K562 (cell line): ENCODE data around the gene EYA2. TPM values are rescaled to one million over a fixed set of nuclear protein-coding genes. Genes with fewer than 3 reads are reported as not detected.

Experiments used
- AFF4 ChIP-seq: sonication (generic); formaldehyde crosslinking; IDR thresholded peaks from 2 replicates; pipeline ENCODE4 v1.8.0; 2023; ENCODE audit warnings: mild to moderate bottlenecking, missing genetic modification reagents
- CBX8 ChIP-seq: fragments of 200-600 bp; sonication (generic); IDR thresholded peaks from 2 replicates; pipeline ENCODE4 v1.6.1; 2012; ENCODE audit warnings: borderline replicate concordance, mixed run types, low read depth, mild to moderate bottlenecking, moderate library complexity, mixed read lengths, low read length, control low read depth, inconsistent platforms; ENCODE audit not compliant: poor library complexity, severe bottlenecking; ENCODE audit errors: extremely low read depth
- CREM ChIP-seq: IDR thresholded peaks from 2 replicates; pipeline ENCODE4 v1.6.1; 2014; ENCODE audit warnings: antibody characterized with exemption, low read depth
- ESRRA ChIP-seq: fragments of 450-650 bp; IDR thresholded peaks from 2 replicates; pipeline ENCODE4 v1.6.1; 2014; ENCODE audit warnings: low read depth, mild to moderate bottlenecking, moderate library complexity, borderline replicate concordance
- FOXJ3 ChIP-seq: sonication (generic); formaldehyde crosslinking; IDR thresholded peaks from 2 replicates; pipeline ENCODE4 v1.4.0; 2020; ENCODE audit warnings: mild to moderate bottlenecking, missing genetic modification reagents
- FOXK2 ChIP-seq, 2 experiments: fragments of 450-650 bp; IDR thresholded peaks in 1 of 2; conservative IDR thresholded peaks in 1 of 2; 2 replicates each; pipeline ENCODE4 v1.6.1; 2016; ENCODE audit warnings: low read depth in 2 of 2, mild to moderate bottlenecking in 1 of 2
- HDAC2 ChIP-seq: fragments of 450-650 bp; IDR thresholded peaks from 2 replicates; pipeline ENCODE4 v1.6.1; 2016; ENCODE audit warnings: mild to moderate bottlenecking
- HEY1 ChIP-seq: fragments of 250-450 bp; sonication (Bioruptor Pico); IDR thresholded peaks from 2 replicates; pipeline ENCODE4 v1.5.0; 2020; ENCODE audit warnings: mild to moderate bottlenecking, moderate library complexity, borderline replicate concordance
- IFI16 ChIP-seq: fragments of 250-450 bp; sonication (Bioruptor Pico); IDR thresholded peaks from 2 replicates; pipeline ENCODE4 v2.1.2; 2022; ENCODE audit warnings: mild to moderate bottlenecking, inconsistent platforms
- JUND ChIP-seq, 2 experiments: IDR thresholded peaks; 2 replicates in 1 of 2; 3 replicates in 1 of 2; pipeline ENCODE4 v1.6.1; 2011; ENCODE audit warnings: borderline replicate concordance in 2 of 2, low read depth in 2 of 2, low read length in 2 of 2, improper control_type of control experiment in 1 of 2, missing biosample characterization in 1 of 2, missing genetic modification characterization in 1 of 2, missing genetic modification reagents in 1 of 2
- MCM3 ChIP-seq: fragments of 450-650 bp; IDR thresholded peaks from 2 replicates; pipeline ENCODE4 v1.6.1; 2016
- MIER1 ChIP-seq: fragments of 450-650 bp; IDR thresholded peaks from 2 replicates; pipeline ENCODE4 v1.6.1; 2016; ENCODE audit warnings: antibody characterized with exemption, mild to moderate bottlenecking, low read depth
- MTA3 ChIP-seq: fragments of 450-650 bp; formaldehyde crosslinking; IDR thresholded peaks from 2 replicates; pipeline ENCODE4 v1.6.1; 2017; ENCODE audit warnings: mild to moderate bottlenecking, borderline replicate concordance
- RBFOX2 ChIP-seq: fragments of 200-400 bp; formaldehyde crosslinking; IDR thresholded peaks from 2 replicates; pipeline ENCODE4 v1.6.1; 2017; ENCODE audit warnings: low read depth, mild to moderate bottlenecking, low read length, moderate library complexity
- RBM15 ChIP-seq: fragments of 200-400 bp; formaldehyde crosslinking; IDR thresholded peaks from 2 replicates; pipeline ENCODE4 v1.6.1; 2018; ENCODE audit warnings: mild to moderate bottlenecking, low read length, moderate library complexity; ENCODE audit not compliant: insufficient read depth
- SMAD4 ChIP-seq: fragments of 250-450 bp; sonication (Bioruptor Pico); conservative IDR thresholded peaks from 2 replicates; pipeline ENCODE4 v1.8.0; 2021; ENCODE audit warnings: inconsistent platforms, mild to moderate bottlenecking, moderate library complexity
- ZNF354B ChIP-seq: fragments of 250-450 bp; sonication (Bioruptor Pico); IDR thresholded peaks from 2 replicates; pipeline ENCODE4 v1.4.0; 2020
- ZNF398 ChIP-seq: fragments of 250-450 bp; sonication (Bioruptor Pico); IDR thresholded peaks from 2 replicates; pipeline ENCODE4 v1.8.0; 2021; ENCODE audit warnings: moderate library complexity, mild to moderate bottlenecking, inconsistent platforms
- ZNF445 ChIP-seq: fragments of 250-450 bp; sonication (Bioruptor Pico); IDR thresholded peaks from 2 replicates; pipeline ENCODE4 v1.4.0; 2020; ENCODE audit warnings: low read depth, mild to moderate bottlenecking, moderate library complexity
- polyA plus RNA-seq, 8 experiments: library from polyadenylated mRNA; depleted of rRNA in 4 of 8; stranded (reverse) in 5 of 8; unstranded in 3 of 8; fragments of >200 nt; fragmentation: Nextera tagmentation in 2 of 8; fragmentation: Illumina TruSeq in 1 of 8; extraction: Ambion mirVana in 2 of 8; extraction: Trizol in 1 of 8; gene quantifications; 2 replicates each; pipeline versions ENCODE4 v1.2.1 to v1.2.3, GENCODE V29; 2011 to 2014; ENCODE audit warnings: inconsistent platforms in 1 of 8, missing spikeins in 1 of 8
- total RNA-seq, 7 experiments: library from RNA; depleted of rRNA in 6 of 7; stranded (reverse); fragments of >200 nt in 6 of 7; fragmentation: Illumina TruSeq in 2 of 7; extraction: Trizol in 2 of 7; gene quantifications; 2 replicates each; pipeline versions ENCODE4 v1.2.1 to v1.2.3, GENCODE V29; 2011 to 2021; ENCODE audit warnings: low replicate concordance in 1 of 7

The EYA2 gene
- total and polyA plus RNA-seq, 9 of the 15 experiments (the other 6 are each of a cell fraction or from before 2014, with no cell fraction given), result 0.03 TPM; not detected in 8

GRCh38 chr20:47196091-47197081 is 301.7 kb downstream of the EYA2 start (continued):
- TF ChIP-seq MTA3 (0 out of 2 replicates have a peak, but pooled peaks have one; percentile 45), SMAD4 (CRISPR knock-in tag) (peak; percentile 37; the same call in 1 of the 2 replicates), JUND (IDR thresholded peaks at IDR 0.05; ENCODE audit: borderline replicate concordance, low read depth, low read length) (peak; percentile 57), JUND (tag; IDR thresholded peaks at IDR 0.05; ENCODE audit: borderline replicate concordance, low read depth, low read length) (no peak), ZNF445 (CRISPR knock-in tag) (no peak), ZNF398 (CRISPR knock-in tag) (no peak), FOXK2 (conservative IDR thresholded peaks at IDR 0.05 in 1 of 2, IDR thresholded peaks at IDR 0.05 in 1 of 2; ENCODE audit: low read depth in 2 of 2) (no peak), RBM15 (no peak), ESRRA (peak; percentile 70), MCM3 (no peak), RBFOX2 (peak; percentile 56; the same call in 1 of the 2 replicates), CBX8 (no peak), MIER1 (no peak), AFF4 (no peak), HDAC2 (0 out of 2 replicates have a peak, but pooled peaks have one; percentile 49), CREM (peak; percentile 49; the same call in 1 of the 2 replicates), IFI16 (CRISPR knock-in tag) (no peak), FOXJ3 (CRISPR knock-in tag) (no peak), HEY1 (CRISPR knock-in tag) (no peak), ZNF354B (CRISPR knock-in tag) (no peak)
